ENCODE data around the gene RFX5. TPM values are rescaled to one million over a fixed set of nuclear protein-coding genes. Genes with fewer than 3 reads are reported as not detected.

The RFX5 gene
- total RNA-seq, 4 donors from 2014 or later: 32.6 to 66.1 (median 44.5) TPM

- no peak for TF ChIP-seq EP300 (IDR thresholded peaks at IDR 0.05)
- no peak for TF ChIP-seq POLR2A (IDR thresholded peaks at IDR 0.05)
- TF ChIP-seq, protein P1, sequence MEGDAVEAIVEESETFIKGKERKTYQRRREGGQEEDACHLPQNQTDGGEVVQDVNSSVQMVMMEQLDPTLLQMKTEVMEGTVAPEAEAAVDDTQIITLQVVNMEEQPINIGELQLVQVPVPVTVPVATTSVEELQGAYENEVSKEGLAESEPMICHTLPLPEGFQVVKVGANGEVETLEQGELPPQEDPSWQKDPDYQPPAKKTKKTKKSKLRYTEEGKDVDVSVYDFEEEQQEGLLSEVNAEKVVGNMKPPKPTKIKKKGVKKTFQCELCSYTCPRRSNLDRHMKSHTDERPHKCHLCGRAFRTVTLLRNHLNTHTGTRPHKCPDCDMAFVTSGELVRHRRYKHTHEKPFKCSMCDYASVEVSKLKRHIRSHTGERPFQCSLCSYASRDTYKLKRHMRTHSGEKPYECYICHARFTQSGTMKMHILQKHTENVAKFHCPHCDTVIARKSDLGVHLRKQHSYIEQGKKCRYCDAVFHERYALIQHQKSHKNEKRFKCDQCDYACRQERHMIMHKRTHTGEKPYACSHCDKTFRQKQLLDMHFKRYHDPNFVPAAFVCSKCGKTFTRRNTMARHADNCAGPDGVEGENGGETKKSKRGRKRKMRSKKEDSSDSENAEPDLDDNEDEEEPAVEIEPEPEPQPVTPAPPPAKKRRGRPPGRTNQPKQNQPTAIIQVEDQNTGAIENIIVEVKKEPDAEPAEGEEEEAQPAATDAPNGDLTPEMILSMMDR (IDR thresholded peaks at IDR 0.05): no peak
- no peak for TF ChIP-seq POLR2AphosphoS5 (IDR thresholded peaks at IDR 0.05)
- 40 to 69% methylated on average over 1 to 4 of the region's 6 CpGs for WGBS, 2 donors (ENCODE audit: low coverage in 1 of 2)
- Histone ChIP-seq H3K36me3 (peaks cover 0 to 44% of the 10 kb centered on the region in 2 donors), H3K27ac (no peak overlapping the region), H3K4me3 (no peak overlapping the region), H3K27me3 (no peaks in the 10 kb centered on the region), H3K4me1 (peaks cover 8 to 46% (median 11%) of the 10 kb centered on the region in 3 donors), H3K9me3 (no peaks in the 10 kb centered on the region)
- no peak for ATAC-seq
These were observed 2.8 kb downstream of the RFX5 start for GRCh38 chr1:151344291-151344690.

DNA sequence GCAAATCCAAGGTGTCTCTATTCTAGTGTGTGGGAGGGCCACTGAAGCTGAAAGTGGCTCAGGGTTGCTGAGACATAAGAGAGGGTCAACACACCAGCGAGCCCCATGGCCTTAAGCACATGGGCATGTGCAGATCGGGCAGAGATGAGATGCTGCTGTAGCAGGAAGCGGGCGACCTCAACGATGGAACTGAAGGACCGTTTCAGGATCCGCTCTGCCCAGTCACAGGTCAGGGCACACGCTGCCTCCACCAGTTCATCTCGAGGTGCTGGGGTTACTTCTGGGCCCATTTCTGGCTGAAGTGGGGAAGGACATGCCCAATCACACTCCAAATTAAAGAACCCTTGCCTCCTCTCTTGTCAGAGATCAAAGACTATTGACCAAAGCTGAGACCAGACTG, 3.5 kb downstream of the RFX5 start:
- Histone ChIP-seq H3K27me3 (no peaks in the 10 kb centered on the region), H3K27ac (no peak overlapping the region), H3K4me3 (no peak overlapping the region), H3K9me3 (no peaks in the 10 kb centered on the region), H3K36me3 (peaks cover 0 to 44% of the 10 kb centered on the region in 2 donors), H3K4me1 (peaks cover 8 to 46% (median 11%) of the 10 kb centered on the region in 3 donors)
- WGBS, 2 donors (ENCODE audit: low coverage in 1 of 2): 40 to 75% methylated on average over 2 to 9 of the region's 9 CpGs
- TF ChIP-seq, protein P1 (IDR thresholded peaks at IDR 0.05): no peak
- TF ChIP-seq EP300 (IDR thresholded peaks at IDR 0.05) (no peak), POLR2A (IDR thresholded peaks at IDR 0.05) (no peak), POLR2AphosphoS5 (IDR thresholded peaks at IDR 0.05) (no peak)
- no peak for ATAC-seq

- H3K4me1 ChIP-seq: peaks cover 8 to 41% (median 11%) of the 10 kb centered on the region in 3 donors
- H3K9me3 ChIP-seq: no peaks in the 10 kb centered on the region
- TF ChIP-seq, protein P1 (IDR thresholded peaks at IDR 0.05): no peak
- TF ChIP-seq POLR2AphosphoS5 (IDR thresholded peaks at IDR 0.05): no peak
- no peak for TF ChIP-seq EP300 (IDR thresholded peaks at IDR 0.05)
- no peak for TF ChIP-seq POLR2A (IDR thresholded peaks at IDR 0.05)
- ATAC-seq: no peak
- no peak overlapping the region for H3K4me3 ChIP-seq
- no peak overlapping the region for H3K27ac ChIP-seq
- H3K27me3 ChIP-seq: no peaks in the 10 kb centered on the region
- 50 to 59% methylated on average over 1 to 4 of the region's 6 CpGs for WGBS, 2 donors (ENCODE audit: low coverage in 1 of 2)
- peaks cover 0 to 44% of the 10 kb centered on the region in 2 donors for H3K36me3 ChIP-seq
These were observed 4.5 kb downstream of the RFX5 start for GRCh38 chr1:151342569-151342968.

DNA sequence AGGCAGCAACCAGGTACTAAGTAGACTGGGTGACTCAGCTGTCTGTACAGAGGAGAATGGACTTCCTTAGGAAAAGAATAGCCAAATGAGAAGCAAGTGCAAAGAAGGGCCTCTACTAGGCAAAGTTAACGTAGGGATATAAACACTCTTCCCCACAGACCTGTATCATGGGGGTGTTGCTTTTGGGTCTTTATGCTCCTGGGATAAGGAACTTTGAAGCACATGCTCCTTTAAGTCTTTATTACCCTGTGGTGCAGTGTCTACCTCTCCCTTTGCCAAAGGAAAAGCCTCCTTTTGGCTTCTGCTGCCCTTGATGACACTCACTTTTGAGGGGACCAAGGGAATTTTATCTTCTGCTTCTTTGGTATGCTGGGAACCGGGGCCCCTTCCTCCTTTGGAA, 5.0 kb downstream of the RFX5 start:
- no peak for ATAC-seq
- H3K27me3 ChIP-seq: no peaks in the 10 kb centered on the region
- no peak overlapping the region for H3K27ac ChIP-seq
- peaks cover 8 to 39% (median 11%) of the 10 kb centered on the region in 3 donors for H3K4me1 ChIP-seq
- 44 to 84% methylated on average over 1 to 2 of the region's 2 CpGs for WGBS, 2 donors (ENCODE audit: low coverage in 1 of 2)
- TF ChIP-seq, protein P1 (IDR thresholded peaks at IDR 0.05): no peak
- H3K4me3 ChIP-seq: no peak overlapping the region
- no peaks in the 10 kb centered on the region for H3K9me3 ChIP-seq
- peaks cover 0 to 44% of the 10 kb centered on the region in 2 donors for H3K36me3 ChIP-seq

- H3K4me3 ChIP-seq: no peak overlapping the region
- H3K27ac ChIP-seq: peak overlapping the region; percentile 2 to 57 (median 29)
- H3K9me3 ChIP-seq: no peaks in the 10 kb centered on the region
- ATAC-seq: peak; percentile 90
- WGBS, 2 donors (ENCODE audit: low coverage in 1 of 2): 24 to 31% methylated on average over 6 to 7 of the region's 7 CpGs
- H3K27me3 ChIP-seq: no peaks in the 10 kb centered on the region
- peaks cover 0 to 44% of the 10 kb centered on the region in 2 donors for H3K36me3 ChIP-seq
- no peak for TF ChIP-seq EP300 (IDR thresholded peaks at IDR 0.05)
- TF ChIP-seq, protein P1 (IDR thresholded peaks at IDR 0.05): peak; percentile 65 to 85 (median 78)
- peaks cover 5 to 33% (median 6%) of the 10 kb centered on the region in 3 donors for H3K4me1 ChIP-seq
These were observed 5.9 kb downstream of the RFX5 start for GRCh38 chr1:151340870-151341754.

Data from gastroesophageal sphincter (tissue), 4 donors.